GM12872 (cell line): ENCODE results near the gene CHCHD1.

ENCODE experiments used
- CTCF ChIP-seq: IDR thresholded peaks from 3 replicates; pipeline ENCODE4 v1.5.1; 2011; ENCODE audit warnings: low read depth, mild to moderate bottlenecking, low read length, moderate library complexity; ENCODE audit not compliant: insufficient read depth

The CHCHD1 gene

GRCh38 chr10:73807471-73807870 lies 25.6 kb downstream of the CHCHD1 start:
- no peak for TF ChIP-seq CTCF

DNA sequence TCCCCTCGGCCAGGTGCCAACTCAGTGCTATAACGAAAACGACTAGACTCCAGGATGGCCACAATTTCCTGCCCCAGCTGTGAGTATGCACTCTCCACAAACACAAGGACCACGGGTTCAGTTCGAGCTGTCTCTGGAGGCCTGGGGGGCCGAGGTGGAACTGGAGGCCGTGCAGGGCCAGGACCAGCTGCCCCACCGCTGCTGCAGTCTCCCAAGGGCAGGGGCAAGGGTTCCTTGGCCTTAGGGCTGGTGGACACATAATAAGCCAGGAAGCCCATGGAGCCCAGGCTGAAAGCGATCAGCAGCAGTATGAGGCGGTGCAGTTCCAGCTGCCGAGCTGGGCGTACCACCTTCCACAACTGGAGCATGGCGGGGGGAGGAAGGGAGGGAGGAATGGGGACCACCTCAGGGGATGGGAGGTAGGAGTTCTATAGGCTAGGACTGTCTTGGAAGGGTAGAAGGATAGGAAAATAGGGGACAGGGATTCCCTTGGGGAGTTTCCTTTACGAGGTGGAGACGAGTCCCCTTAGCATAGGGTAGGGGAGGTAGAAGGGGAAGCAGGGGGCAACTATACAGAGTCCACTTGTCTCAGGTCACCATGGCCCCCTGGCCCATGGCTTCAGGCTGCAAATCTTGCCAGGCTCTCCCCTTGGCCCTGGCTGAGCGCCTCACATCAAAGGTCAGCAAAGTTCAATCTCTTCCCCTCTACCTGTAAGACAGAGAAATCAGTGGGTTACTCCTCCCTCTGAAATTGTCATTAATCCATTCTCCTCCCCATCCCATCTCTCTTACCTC lies 26.4 kb downstream of the CHCHD1 start:
- no peak for TF ChIP-seq CTCF

GRCh38 chr10:73809061-73809818 lies 27.4 kb downstream of the CHCHD1 start:
- no peak for TF ChIP-seq CTCF

DNA sequence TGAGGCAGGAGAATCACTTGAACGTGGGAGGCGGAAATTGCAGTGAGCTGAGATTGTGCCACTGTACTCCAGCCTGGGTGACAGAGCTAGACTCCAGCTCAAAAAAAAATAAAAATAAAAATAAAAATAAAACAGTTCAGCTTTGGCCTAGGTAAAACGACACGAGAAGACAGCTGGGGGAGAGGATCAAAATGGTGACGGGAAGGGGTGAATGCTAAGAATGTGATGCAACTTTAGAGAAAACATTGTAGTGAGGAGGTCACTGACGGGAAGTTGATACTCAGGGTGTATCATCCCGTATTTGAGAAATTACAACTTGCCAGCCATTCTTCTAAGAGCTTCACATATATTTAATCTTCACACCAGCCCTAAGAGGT lies 28.5 kb downstream of the CHCHD1 start:
- no peak for TF ChIP-seq CTCF

DNA sequence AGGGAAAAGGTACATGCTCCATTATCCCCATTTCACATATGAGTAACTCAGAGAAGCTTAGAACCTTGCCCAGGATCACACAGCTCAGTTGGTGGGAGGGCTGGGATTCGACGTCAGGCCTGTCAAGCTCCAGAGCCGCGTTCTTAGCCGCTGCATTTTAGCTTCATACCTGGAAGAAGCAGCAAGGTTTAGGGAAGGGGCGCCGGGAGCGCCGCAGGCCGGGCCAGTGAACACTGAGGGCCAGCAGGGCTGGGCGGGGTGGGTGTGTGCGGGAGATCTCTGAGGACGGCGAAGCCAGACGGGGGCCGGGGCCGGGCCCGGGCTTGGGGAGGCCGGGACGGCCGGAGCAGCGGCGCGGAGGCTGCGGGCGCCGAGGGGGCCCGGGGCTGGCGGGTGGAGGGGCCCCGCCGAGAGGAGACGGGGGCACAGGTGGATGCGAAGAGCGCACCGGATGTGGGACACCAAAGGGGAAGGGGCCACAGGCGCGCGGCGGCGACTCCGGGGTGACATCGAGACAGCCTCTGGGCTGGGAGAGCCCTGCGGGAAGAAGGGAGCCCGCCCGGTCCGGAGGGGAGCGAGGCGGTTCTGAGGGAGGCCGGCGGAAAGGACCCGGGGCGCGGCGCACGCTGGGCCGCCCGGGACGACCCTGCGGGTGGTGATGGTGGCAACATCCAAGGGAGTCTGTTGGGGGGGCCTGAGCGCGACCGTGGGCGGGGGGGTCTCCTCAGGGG lies 29.1 kb downstream of the CHCHD1 start:
- no peak for TF ChIP-seq CTCF

GRCh38 chr10:73812657-73813056 lies 30.8 kb downstream of the CHCHD1 start:
- TF ChIP-seq CTCF, result no peak

- TF ChIP-seq CTCF, result no peak
These were observed 31.5 kb downstream of the CHCHD1 start for GRCh38 chr10:73813333-73813732.
